HEK293 (cell line): ENCODE data around the gene IVD.

Experiments used
- CTCF ChIA-PET: fragments of 350-600 bp; formaldehyde crosslinking; extraction: SDS; loops from one replicate; lab custom pipeline; 2021; ENCODE audit warnings: antibody characterized with exemption; lab: Yijun Ruan, JAX
- POLR2A ChIA-PET: fragments of 300-600 bp; formaldehyde crosslinking; extraction: SDS; loops from one replicate; lab custom pipeline; 2020; ENCODE audit warnings: antibody characterized with exemption, inconsistent platforms; lab: Yijun Ruan, JAX
- H3K27ac ChIP-seq: fragments of 200-500 bp; sonication (Bioruptor generic); 2 replicates; pipeline ENCODE4 v1.5.1; 2014; ENCODE audit warnings: low read depth, low read length, control low read depth, inconsistent platforms; ENCODE audit errors: extremely low read depth
- H3K36me3 ChIP-seq, 2 experiments: fragments of 200-500 bp in 1 of 2; sonication (Bioruptor generic) in 1 of 2; 1 replicate in 1 of 2; 2 replicates in 1 of 2; pipeline ENCODE4 v1.5.1; 2014 to 2017; ENCODE audit warnings: inconsistent platforms in 2 of 2, low read length in 2 of 2; ENCODE audit not compliant: control insufficient read depth in 2 of 2, insufficient read depth in 1 of 2
- H3K4me1 ChIP-seq: fragments of 200-500 bp; sonication (Bioruptor generic); 2 replicates; pipeline ENCODE4 v1.5.1; 2014; ENCODE audit warnings: mild to moderate bottlenecking, low read length, inconsistent platforms; ENCODE audit not compliant: control insufficient read depth, insufficient read depth
- H3K4me3 ChIP-seq: 2 replicates; pipeline ENCODE4 v1.5.1; 2011; ENCODE audit warnings: low read depth, mild to moderate bottlenecking, control low read depth, low read length, moderate library complexity
- H3K9me3 ChIP-seq: fragments of 200-500 bp; sonication (Bioruptor generic); 2 replicates; pipeline ENCODE4 v1.5.1; 2014; ENCODE audit warnings: low read depth, low read length, inconsistent platforms; ENCODE audit not compliant: control insufficient read depth, insufficient read depth
- EGR2 ChIP-seq: fragments of 450-650 bp; formaldehyde crosslinking; IDR thresholded peaks from 2 replicates; pipeline ENCODE4 v1.5.1; 2016; ENCODE audit warnings: low read depth, missing biosample characterization, missing genetic modification characterization
- GLI2 ChIP-seq: fragments of 450-650 bp; formaldehyde crosslinking; IDR thresholded peaks from 2 replicates; pipeline ENCODE4; 2017; ENCODE audit warnings: missing biosample characterization, missing genetic modification characterization, low read depth, borderline replicate concordance
- GLIS1 ChIP-seq: fragments of 450-650 bp; formaldehyde crosslinking; IDR thresholded peaks from 2 replicates; pipeline ENCODE4 v1.5.1; 2016; ENCODE audit warnings: missing biosample characterization, missing genetic modification characterization
- GLIS2 ChIP-seq: fragments of 450-650 bp; formaldehyde crosslinking; IDR thresholded peaks from 2 replicates; pipeline ENCODE4 v1.5.1; 2016; ENCODE audit warnings: missing biosample characterization, missing genetic modification characterization
- IKZF3 ChIP-seq: fragments of 450-650 bp; IDR thresholded peaks from 2 replicates; pipeline ENCODE4 v1.5.0; 2018; ENCODE audit warnings: missing biosample characterization, mild to moderate bottlenecking, missing genetic modification characterization, moderate library complexity
- TRIM28 ChIP-seq: IDR thresholded peaks from 2 replicates; pipeline ENCODE4 v1.6.1; 2011; ENCODE audit warnings: low read length, control low read depth, borderline replicate concordance
- ZBTB8A ChIP-seq: fragments of 450-650 bp; formaldehyde crosslinking; IDR thresholded peaks from 2 replicates; pipeline ENCODE4 v1.5.1; 2016; ENCODE audit warnings: missing biosample characterization, missing genetic modification characterization
- ZFHX2 ChIP-seq: fragments of 450-650 bp; formaldehyde crosslinking; conservative IDR thresholded peaks from 2 replicates; pipeline ENCODE4 v1.5.1; 2016; ENCODE audit warnings: missing biosample characterization, missing genetic modification characterization
- ZIC2 ChIP-seq: fragments of 450-650 bp; formaldehyde crosslinking; IDR thresholded peaks from 2 replicates; pipeline ENCODE4 v1.5.1; 2016; ENCODE audit warnings: missing biosample characterization, missing genetic modification characterization
- ZNF155 ChIP-seq: fragments of 450-650 bp; formaldehyde crosslinking; IDR thresholded peaks from 2 replicates; pipeline ENCODE4 v1.5.1; 2016; ENCODE audit warnings: missing biosample characterization, missing genetic modification characterization
- ZNF16 ChIP-seq: fragments of 450-650 bp; formaldehyde crosslinking; IDR thresholded peaks from 2 replicates; pipeline ENCODE4 v1.5.1; 2016; ENCODE audit warnings: low read depth, missing biosample characterization, missing genetic modification characterization
- ZNF184 ChIP-seq: fragments of 450-650 bp; IDR thresholded peaks from 2 replicates; pipeline ENCODE4 v1.5.1; 2018; ENCODE audit warnings: missing biosample characterization, mild to moderate bottlenecking, missing genetic modification characterization
- ZNF24 ChIP-seq: fragments of 450-650 bp; formaldehyde crosslinking; IDR thresholded peaks from 2 replicates; pipeline ENCODE4 v1.5.1; 2016; ENCODE audit warnings: missing biosample characterization, missing genetic modification characterization
- ZNF335 ChIP-seq: fragments of 450-650 bp; formaldehyde crosslinking; conservative IDR thresholded peaks from 2 replicates; pipeline ENCODE4 v1.5.1; 2016; ENCODE audit warnings: missing biosample characterization, missing genetic modification characterization
- ZNF76 ChIP-seq: fragments of 450-650 bp; formaldehyde crosslinking; IDR thresholded peaks from 2 replicates; pipeline ENCODE4; 2016; ENCODE audit warnings: low read depth, missing biosample characterization, missing genetic modification characterization, borderline replicate concordance
- ZNF830 ChIP-seq: fragments of 450-650 bp; IDR thresholded peaks from 2 replicates; pipeline ENCODE4 v1.5.0; 2018; ENCODE audit warnings: missing biosample characterization, missing genetic modification characterization, low read depth, mild to moderate bottlenecking, moderate library complexity
- ZXDB ChIP-seq: fragments of 450-650 bp; formaldehyde crosslinking; IDR thresholded peaks from 2 replicates; pipeline ENCODE4 v1.5.1; 2016; ENCODE audit warnings: missing biosample characterization, missing genetic modification characterization
- TF ChIP-seq, protein P1 (sequence below): fragments of 450-650 bp; formaldehyde crosslinking; IDR thresholded peaks from 2 replicates; pipeline ENCODE4 v1.5.1; 2016; ENCODE audit warnings: missing biosample characterization, missing genetic modification characterization
- TF ChIP-seq, protein P2 (sequence below): fragments of 450-650 bp; formaldehyde crosslinking; IDR thresholded peaks from 2 replicates; pipeline ENCODE4 v1.5.1; 2017; ENCODE audit warnings: missing biosample characterization, missing genetic modification characterization
- TF ChIP-seq, protein P3 (sequence below): fragments of 450-650 bp; formaldehyde crosslinking; optimal IDR thresholded peaks from 2 replicates; pipeline ENCODE3; 2016; ENCODE audit warnings: missing biosample characterization, mild to moderate bottlenecking, missing genetic modification characterization
- TF ChIP-seq, protein P4 (sequence below): fragments of 450-650 bp; formaldehyde crosslinking; IDR thresholded peaks from 2 replicates; pipeline ENCODE4 v1.5.1; 2016; ENCODE audit warnings: missing biosample characterization, missing genetic modification characterization
- TF ChIP-seq, protein P5 (sequence below): fragments of 450-650 bp; formaldehyde crosslinking; IDR thresholded peaks from 2 replicates; pipeline ENCODE4 v1.5.1; 2016; ENCODE audit warnings: missing biosample characterization, missing genetic modification characterization

IVD gene

GRCh38 chr15:40440743-40441564 is 35.4 kb downstream of the IVD start, which contains the start of gene BAHD1 (continued):
- TF ChIP-seq IKZF3 (0 out of 2 replicates have a peak, but pooled peaks have one; percentile 28), ZNF16 (tag by site-specific recombination) (no peak)
- TF ChIP-seq, protein P1, sequence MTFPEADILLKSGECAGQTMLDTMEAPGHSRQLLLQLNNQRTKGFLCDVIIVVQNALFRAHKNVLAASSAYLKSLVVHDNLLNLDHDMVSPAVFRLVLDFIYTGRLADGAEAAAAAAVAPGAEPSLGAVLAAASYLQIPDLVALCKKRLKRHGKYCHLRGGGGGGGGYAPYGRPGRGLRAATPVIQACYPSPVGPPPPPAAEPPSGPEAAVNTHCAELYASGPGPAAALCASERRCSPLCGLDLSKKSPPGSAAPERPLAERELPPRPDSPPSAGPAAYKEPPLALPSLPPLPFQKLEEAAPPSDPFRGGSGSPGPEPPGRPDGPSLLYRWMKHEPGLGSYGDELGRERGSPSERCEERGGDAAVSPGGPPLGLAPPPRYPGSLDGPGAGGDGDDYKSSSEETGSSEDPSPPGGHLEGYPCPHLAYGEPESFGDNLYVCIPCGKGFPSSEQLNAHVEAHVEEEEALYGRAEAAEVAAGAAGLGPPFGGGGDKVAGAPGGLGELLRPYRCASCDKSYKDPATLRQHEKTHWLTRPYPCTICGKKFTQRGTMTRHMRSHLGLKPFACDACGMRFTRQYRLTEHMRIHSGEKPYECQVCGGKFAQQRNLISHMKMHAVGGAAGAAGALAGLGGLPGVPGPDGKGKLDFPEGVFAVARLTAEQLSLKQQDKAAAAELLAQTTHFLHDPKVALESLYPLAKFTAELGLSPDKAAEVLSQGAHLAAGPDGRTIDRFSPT (tag by site-specific recombination) = no peak
- TF ChIP-seq, all 188 proteins: peak for 10

DNA sequence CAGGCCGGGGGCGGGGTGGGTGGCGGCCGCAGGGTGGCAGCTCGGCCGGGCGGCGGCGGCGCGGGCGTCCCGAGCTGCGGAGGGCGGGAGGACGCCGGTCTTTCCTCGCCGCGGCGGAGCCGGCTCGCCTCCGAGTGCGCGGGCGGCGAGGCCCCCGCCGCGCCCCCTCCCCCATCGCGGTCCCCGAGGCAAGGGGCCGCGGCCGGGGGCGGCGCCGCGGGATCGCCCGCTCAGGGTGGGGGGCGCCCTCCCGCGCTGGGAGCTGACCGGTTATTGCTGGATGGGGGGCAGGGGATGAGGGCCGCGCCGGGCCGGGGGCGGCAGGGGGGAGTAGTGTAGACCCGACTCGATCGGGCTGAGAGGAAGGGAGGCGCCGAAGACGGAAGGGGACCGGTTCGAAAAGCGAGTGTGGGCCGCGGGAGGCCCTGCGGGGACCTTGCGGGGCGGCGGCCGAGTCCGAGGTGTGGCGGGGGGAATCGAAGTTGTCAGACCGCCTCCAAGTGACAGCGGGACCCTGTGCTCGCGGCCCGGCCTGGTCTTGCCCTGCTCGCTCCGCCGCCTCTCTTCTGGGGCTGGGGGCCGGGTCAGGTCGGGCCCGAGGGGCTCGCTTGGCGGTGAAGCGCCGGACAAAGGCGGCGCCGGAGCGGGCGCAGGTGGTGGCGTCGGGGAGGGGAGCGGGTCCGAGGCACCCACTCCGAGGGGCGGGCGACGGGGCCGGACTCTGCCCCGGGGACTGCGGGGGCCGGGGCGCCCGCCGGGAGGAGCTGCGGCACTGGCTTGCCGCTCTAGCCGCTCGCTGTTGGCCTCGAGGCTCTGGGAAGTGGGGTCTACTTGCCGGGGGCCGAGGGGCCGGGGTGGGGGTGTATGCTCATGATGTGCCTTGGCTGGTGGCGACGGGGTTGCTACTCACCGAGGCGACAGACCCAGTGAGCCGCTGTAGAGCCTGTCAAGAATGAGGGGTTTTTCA is 36.3 kb downstream of the IVD start:
- H3K27ac ChIP-seq = peak overlapping the region; percentile 73; the same call in 1 of the 2 replicates
- ChIA-PET POLR2A (interaction anchor here (1.0 to 2.2 kb wide), 4 partner anchors 15 to 253 kb away, joined by 3 to 12 read pairs (median 4); partner anchors contain the start of genes IVD and RAD51), CTCF (interaction anchor here (0.5 to 1.5 kb wide), 5 partner anchors 11 to 121 kb away, joined by 3 to 5 read pairs (median 3); no protein-coding TSS in a partner anchor)
- TF ChIP-seq ZNF830 (tag by site-specific recombination) (no peak), GLI2 (tag by site-specific recombination) (no peak), ZIC2 (tag by site-specific recombination) (peak; percentile 46), ZNF76 (tag by site-specific recombination) (no peak), ZBTB8A (tag by site-specific recombination) (peak; percentile 42), GLIS1 (tag by site-specific recombination) (peak; percentile 80), ZNF24 (no peak), ZNF155 (tag by site-specific recombination) (no peak), GLIS2 (tag by site-specific recombination) (peak; percentile 82), ZNF184 (no peak), TRIM28 (no peak), ZXDB (tag by site-specific recombination) (peak; percentile 91), ZFHX2 (tag by site-specific recombination) (peak; percentile 57), EGR2 (tag by site-specific recombination) (peak; percentile 39; the same call in 1 of the 2 replicates), ZNF335 (tag by site-specific recombination) (peak; percentile 73)
- TF ChIP-seq, protein P2, sequence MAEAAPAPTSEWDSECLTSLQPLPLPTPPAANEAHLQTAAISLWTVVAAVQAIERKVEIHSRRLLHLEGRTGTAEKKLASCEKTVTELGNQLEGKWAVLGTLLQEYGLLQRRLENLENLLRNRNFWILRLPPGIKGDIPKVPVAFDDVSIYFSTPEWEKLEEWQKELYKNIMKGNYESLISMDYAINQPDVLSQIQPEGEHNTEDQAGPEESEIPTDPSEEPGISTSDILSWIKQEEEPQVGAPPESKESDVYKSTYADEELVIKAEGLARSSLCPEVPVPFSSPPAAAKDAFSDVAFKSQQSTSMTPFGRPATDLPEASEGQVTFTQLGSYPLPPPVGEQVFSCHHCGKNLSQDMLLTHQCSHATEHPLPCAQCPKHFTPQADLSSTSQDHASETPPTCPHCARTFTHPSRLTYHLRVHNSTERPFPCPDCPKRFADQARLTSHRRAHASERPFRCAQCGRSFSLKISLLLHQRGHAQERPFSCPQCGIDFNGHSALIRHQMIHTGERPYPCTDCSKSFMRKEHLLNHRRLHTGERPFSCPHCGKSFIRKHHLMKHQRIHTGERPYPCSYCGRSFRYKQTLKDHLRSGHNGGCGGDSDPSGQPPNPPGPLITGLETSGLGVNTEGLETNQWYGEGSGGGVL (tag by site-specific recombination) = peak; percentile 66
- TF ChIP-seq, protein P3, sequence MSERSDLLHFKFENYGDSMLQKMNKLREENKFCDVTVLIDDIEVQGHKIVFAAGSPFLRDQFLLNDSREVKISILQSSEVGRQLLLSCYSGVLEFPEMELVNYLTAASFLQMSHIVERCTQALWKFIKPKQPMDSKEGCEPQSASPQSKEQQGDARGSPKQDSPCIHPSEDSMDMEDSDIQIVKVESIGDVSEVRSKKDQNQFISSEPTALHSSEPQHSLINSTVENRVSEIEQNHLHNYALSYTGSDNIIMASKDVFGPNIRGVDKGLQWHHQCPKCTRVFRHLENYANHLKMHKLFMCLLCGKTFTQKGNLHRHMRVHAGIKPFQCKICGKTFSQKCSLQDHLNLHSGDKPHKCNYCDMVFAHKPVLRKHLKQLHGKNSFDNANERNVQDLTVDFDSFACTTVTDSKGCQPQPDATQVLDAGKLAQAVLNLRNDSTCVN (tag by site-specific recombination) = peak; percentile 63
- TF ChIP-seq, protein P4, sequence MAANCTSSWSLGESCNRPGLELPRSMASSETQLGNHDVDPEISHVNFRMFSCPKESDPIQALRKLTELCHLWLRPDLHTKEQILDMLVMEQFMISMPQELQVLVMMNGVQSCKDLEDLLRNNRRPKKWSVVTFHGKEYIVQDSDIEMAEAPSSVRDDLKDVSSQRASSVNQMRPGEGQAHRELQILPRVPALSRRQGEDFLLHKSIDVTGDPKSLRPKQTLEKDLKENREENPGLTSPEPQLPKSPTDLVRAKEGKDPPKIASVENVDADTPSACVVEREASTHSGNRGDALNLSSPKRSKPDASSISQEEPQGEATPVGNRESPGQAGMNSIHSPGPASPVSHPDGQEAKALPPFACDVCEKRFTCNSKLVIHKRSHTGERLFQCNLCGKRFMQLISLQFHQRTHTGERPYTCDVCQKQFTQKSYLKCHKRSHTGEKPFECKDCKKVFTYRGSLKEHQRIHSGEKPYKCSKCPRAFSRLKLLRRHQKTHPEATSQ = 0 out of 2 replicates have a peak, but pooled peaks have one; percentile 39
- TF ChIP-seq, protein P5, sequence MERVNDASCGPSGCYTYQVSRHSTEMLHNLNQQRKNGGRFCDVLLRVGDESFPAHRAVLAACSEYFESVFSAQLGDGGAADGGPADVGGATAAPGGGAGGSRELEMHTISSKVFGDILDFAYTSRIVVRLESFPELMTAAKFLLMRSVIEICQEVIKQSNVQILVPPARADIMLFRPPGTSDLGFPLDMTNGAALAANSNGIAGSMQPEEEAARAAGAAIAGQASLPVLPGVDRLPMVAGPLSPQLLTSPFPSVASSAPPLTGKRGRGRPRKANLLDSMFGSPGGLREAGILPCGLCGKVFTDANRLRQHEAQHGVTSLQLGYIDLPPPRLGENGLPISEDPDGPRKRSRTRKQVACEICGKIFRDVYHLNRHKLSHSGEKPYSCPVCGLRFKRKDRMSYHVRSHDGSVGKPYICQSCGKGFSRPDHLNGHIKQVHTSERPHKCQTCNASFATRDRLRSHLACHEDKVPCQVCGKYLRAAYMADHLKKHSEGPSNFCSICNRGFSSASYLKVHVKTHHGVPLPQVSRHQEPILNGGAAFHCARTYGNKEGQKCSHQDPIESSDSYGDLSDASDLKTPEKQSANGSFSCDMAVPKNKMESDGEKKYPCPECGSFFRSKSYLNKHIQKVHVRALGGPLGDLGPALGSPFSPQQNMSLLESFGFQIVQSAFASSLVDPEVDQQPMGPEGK = peak; percentile 62; the same call in 1 of the 2 replicates

More for the DNA sequence above, 36.3 kb downstream of the IVD start:
- no peaks in the 10 kb centered on the region for H3K9me3 ChIP-seq
- H3K36me3 ChIP-seq = no peaks in the 10 kb centered on the region
- H3K4me3 ChIP-seq = peak overlapping the region; percentile 61
- peaks cover 14% of the 10 kb centered on the region for H3K4me1 ChIP-seq
